WI38 (cell line): ENCODE measurements around the gene SCARF2.

ENCODE experiments used
- H3K4me3 ChIP-seq: 2 replicates; pipeline ENCODE4 v1.5.1; 2011; ENCODE audit warnings: low read depth, mild to moderate bottlenecking, control low read depth, low read length
- TF ChIP-seq, protein P1 (sequence below): IDR thresholded peaks from 2 replicates; pipeline ENCODE4 v1.5.1; 2012; ENCODE audit warnings: low read depth, mild to moderate bottlenecking, control low read depth, low read length

SCARF2 gene

DNA sequence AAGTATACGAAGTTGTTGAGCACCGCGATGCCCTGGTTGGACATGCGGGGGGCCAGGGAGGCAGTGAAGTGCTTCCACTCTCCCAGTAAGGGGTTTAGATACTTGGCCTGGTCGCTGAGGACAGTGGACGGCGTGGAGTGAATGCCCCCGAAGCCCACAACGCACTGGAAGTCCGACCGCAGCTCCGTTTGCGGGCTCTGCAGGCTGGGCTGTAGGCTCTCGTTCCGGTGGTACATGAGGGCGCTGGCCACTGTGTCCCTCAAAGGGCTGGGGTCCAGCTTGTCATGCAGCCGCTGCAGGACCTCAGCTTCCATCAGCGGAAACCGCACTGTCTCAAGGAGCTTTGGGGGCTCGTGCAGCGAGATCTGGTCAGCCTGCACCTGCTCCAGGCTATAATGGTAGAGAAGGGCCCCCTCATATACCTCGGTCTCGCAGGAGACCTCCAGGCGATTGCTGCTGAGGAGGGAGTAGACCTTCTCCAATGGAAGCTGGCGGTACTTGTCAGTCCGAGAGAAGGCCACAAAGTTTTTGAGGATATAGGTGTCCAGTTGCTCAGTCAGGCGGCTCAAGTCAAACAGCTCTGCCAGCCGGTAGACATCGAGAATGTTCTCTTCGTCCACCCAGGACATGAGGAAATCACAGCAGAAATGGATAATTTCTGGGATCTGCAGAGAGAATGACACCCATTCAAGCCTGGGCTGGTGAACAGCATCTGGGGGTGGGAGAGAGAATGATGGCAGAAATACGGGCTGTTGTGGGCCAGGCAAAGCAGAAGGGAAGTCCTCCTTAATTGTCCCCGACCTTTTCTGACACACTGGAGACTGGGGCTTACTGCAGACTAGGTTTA lies 27.5 kb upstream of the SCARF2 start:
- H3K4me3 ChIP-seq = no peak overlapping the region
- TF ChIP-seq, protein P1, sequence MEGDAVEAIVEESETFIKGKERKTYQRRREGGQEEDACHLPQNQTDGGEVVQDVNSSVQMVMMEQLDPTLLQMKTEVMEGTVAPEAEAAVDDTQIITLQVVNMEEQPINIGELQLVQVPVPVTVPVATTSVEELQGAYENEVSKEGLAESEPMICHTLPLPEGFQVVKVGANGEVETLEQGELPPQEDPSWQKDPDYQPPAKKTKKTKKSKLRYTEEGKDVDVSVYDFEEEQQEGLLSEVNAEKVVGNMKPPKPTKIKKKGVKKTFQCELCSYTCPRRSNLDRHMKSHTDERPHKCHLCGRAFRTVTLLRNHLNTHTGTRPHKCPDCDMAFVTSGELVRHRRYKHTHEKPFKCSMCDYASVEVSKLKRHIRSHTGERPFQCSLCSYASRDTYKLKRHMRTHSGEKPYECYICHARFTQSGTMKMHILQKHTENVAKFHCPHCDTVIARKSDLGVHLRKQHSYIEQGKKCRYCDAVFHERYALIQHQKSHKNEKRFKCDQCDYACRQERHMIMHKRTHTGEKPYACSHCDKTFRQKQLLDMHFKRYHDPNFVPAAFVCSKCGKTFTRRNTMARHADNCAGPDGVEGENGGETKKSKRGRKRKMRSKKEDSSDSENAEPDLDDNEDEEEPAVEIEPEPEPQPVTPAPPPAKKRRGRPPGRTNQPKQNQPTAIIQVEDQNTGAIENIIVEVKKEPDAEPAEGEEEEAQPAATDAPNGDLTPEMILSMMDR = no peak

DNA sequence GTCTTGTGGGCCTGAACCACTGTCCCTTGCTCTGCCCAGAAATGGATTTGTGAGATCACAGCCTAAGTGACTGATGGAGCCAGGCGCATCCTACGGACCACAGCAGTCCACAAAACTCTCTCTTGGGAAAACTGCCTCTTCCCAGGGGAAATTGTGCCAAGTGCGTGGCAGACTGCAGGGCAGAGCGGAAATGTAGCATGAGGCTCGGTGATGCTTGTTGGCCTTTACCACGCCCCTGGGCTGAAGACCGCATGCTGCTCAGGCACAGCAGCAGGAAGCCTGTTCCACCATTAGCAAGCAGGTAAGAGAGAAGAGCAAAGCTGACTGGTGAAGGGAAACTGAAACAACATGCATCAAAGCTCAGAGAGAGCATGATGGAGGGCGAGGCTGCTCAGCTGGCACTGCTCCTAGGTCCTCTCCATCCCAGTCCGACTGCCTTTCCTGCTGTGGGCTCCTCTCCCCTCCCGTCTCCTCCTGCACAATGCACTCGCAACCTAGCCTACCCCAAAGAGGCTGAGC lies 26.5 kb upstream of the SCARF2 start:
- TF ChIP-seq, protein P1 = no peak
- no peak overlapping the region for H3K4me3 ChIP-seq

DNA sequence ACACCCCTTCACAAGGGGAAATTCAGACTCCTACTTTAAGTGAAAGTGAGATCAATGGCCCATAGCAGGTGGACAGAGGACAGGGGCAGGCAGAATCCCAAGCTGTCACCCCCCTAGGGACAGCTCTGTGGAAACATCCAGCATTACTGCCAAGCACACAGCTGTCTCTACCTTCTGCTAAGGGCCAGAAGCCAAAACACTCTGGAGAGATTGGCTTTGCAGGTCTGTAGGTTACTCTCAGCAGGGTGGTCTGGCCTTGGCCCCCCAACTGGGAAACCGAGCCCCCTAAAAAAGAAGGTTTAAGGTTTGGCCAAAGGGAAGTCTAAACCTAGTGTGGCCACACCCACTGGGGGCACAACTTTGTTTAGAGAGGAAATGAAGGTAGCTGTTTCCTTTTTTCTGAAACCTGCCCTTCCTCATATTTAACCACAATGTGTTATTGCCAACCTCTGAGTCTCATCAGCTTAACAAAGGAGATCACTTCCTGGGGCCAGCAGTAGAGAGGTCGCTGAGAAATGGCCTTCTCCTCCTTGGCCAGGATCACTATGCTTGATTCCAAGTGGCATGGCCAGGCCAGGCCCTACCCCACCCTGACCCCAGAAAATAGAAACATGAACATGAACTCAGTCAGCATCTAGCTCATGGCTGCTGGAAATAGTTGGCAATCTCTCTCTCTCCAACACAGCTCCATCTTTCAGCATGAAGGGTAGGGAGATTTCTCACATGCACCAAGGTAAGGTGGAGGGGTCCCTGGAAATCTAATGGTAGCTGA lies 25.9 kb upstream of the SCARF2 start:
- TF ChIP-seq, protein P1 = no peak
- H3K4me3 ChIP-seq = no peak overlapping the region

DNA sequence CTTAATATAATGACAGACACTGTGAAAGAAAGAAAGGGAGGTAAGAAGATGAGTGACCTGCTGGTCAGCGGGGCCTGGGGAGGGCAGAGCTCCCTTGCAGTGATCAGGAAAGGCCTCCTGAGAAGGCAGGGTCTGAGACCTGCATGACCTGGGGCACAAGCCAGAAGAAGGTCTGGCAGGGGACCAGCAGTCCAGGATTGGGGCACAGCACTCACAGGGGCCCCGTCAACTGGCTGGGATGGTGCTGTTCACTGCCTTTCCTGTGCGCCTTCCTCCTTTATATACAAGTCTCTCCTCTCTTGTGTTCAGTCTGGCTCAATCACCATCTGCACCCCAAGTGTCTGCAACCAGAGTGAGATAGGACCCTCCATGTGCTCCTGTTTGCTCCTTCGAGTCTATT lies 22.2 kb upstream of the SCARF2 start:
- TF ChIP-seq, protein P1 = no peak
- no peak overlapping the region for H3K4me3 ChIP-seq

DNA sequence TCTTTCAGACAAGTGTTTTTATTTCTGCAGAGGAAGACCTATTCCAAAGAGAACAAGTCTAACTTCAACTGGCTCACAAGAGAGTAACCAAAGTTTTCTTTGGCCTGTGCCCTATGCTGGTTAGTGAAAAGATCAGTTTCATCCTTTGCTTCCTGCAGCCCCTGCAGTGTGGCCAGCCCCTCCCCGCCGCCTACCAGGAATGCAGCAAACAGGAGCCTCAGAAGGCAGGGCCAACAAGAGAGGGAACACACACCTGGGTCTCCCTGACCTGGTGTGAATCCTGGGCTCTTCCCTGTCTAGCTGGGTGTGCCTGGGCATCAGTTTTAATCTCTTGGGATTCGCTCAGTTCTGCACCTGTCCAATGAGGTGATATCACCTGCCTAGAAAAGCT lies 21.5 kb upstream of the SCARF2 start:
- TF ChIP-seq, protein P1 = no peak
- H3K4me3 ChIP-seq = no peak overlapping the region

DNA sequence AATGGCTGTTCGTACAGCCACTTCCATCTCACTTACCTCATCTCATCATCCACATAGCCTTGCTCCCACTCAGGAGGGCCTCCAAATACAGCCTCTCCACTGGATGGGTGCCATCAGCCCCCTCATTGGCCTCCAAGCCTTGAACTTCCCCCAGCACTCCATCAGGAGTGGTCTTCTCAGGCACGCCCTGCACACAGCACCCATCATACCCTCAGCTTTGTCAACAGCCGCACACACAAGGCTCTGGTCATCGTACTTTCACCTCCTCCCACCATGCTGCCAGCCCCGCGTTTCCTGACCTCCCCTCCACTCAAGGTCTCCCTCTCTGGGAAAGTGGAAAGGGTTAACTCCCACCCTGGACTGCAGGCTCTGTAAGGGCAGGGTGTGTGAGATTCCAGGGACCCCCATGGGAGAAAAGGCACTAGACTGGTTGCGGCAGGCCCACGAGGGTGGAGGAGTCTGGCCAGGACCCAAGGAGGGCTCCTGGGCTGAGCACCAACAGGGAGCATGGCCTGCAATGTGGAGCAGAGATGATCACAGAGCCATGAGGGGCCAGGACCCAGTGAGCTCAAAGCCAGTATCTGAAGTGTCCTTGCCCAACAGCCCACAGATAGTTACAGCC lies 21.0 kb upstream of the SCARF2 start:
- no peak overlapping the region for H3K4me3 ChIP-seq
- TF ChIP-seq, protein P1 = no peak
